Panc1 (cell line): Measurements from ENCODE around the gene RAB10. TPM values are rescaled to one million over a fixed set of nuclear protein-coding genes. Genes with fewer than 3 reads are reported as not detected.

Experiments used
- ATAC-seq: fragments of 200-7000 bp; cut with Tn5 transposase; 2 replicates; pipeline ENCODE4 v1.9.1; 2020; ENCODE audit warnings: mild to moderate bottlenecking, moderate library complexity
- BruUV-seq: library from RNA; stranded (reverse); fragments of 400-500 nt; replicated peaks from 2 replicates; lab custom pipeline; 2021; lab: Mats Ljungman, UMichigan
- CTCF ChIA-PET: fragments of 300-600 bp; sonication (Branson Sonifier 250); formaldehyde crosslinking; loops from one replicate; lab custom pipeline; 2022; ENCODE audit warnings: antibody characterized with exemption; lab: Charles Lee
- POLR2A ChIA-PET: fragments of 300-600 bp; sonication (Branson Sonifier 250); formaldehyde crosslinking; loops from one replicate; lab custom pipeline; 2022; ENCODE audit warnings: antibody characterized with exemption; lab: Charles Lee
- DNase-seq: peaks from one replicate; pipeline ENCODE4 v3.0.0-alpha.2; 2010; ENCODE audit warnings: low read depth, low spot score
- H3K27ac ChIP-seq: 2 replicates; pipeline ENCODE4 v1.5.1; 2011; ENCODE audit warnings: mild to moderate bottlenecking, low read length, inconsistent platforms
- H3K27me3 ChIP-seq: fragments of 200-500 bp; sonication (Bioruptor generic); 2 replicates; pipeline ENCODE4 v1.6.0; 2014; ENCODE audit warnings: low read length, inconsistent platforms; ENCODE audit not compliant: control insufficient read depth, insufficient read depth
- H3K36me3 ChIP-seq: fragments of 200-500 bp; sonication (Bioruptor generic); 2 replicates; pipeline ENCODE4 v1.5.1; 2014; ENCODE audit warnings: inconsistent platforms, mild to moderate bottlenecking, low read length, moderate library complexity; ENCODE audit not compliant: control insufficient read depth, insufficient read depth
- H3K4me1 ChIP-seq: 2 replicates; pipeline ENCODE4 v1.5.1; 2011; ENCODE audit warnings: inconsistent platforms, mild to moderate bottlenecking, low read length, moderate library complexity; ENCODE audit not compliant: control insufficient read depth, insufficient read depth
- H3K4me3 ChIP-seq, 2 experiments: 2 replicates each; pipeline ENCODE4 v1.5.1; 2011 to 2012; ENCODE audit warnings: low read depth in 2 of 2, low read length in 2 of 2, mild to moderate bottlenecking in 2 of 2, inconsistent platforms in 1 of 2, moderate library complexity in 1 of 2
- H3K9me3 ChIP-seq: fragments of 200-500 bp; sonication (Bioruptor generic); 2 replicates; pipeline ENCODE4 v1.5.1; 2014; ENCODE audit warnings: low read depth, mild to moderate bottlenecking, inconsistent platforms, low read length, moderate library complexity; ENCODE audit not compliant: control insufficient read depth, insufficient read depth
- TCF7L2 ChIP-seq: IDR thresholded peaks from 2 replicates; pipeline ENCODE4 v1.6.1; 2011; ENCODE audit warnings: mild to moderate bottlenecking, low read depth, low read length, inconsistent platforms
- in situ Hi-C: cut with HindIII; loops from 2 replicates; pipeline ENCODE4 v1.10.0; 2016; ENCODE audit warnings: low sequenced_read_pairs, low pct_unique_long_range_greater_than_20kb
- intact Hi-C: fragments of 100-400 bp; cut with micrococcal nuclease; formaldehyde crosslinking; loops from one replicate; pipeline ENCODE4 v1.10.0; 2022; ENCODE audit not compliant: unreplicated experiment
- total RNA-seq: library from RNA; stranded (reverse); gene quantifications from one replicate; pipeline ENCODE4 v1.2.1, GENCODE V29; 2021; ENCODE audit not compliant: unreplicated experiment
- TF ChIP-seq, protein P1 (sequence below), 2 experiments: IDR thresholded peaks; 2 replicates each; pipeline ENCODE4 v1.6.1; 2011 to 2012; ENCODE audit warnings: low read depth in 2 of 2, control low read depth in 1 of 2, low read length in 1 of 2, mild to moderate bottlenecking in 1 of 2, moderate library complexity in 1 of 2; ENCODE audit not compliant: insufficient read depth in 1 of 2
- TF ChIP-seq, protein P2 (sequence below): fragments of 450-650 bp; IDR thresholded peaks from 2 replicates; pipeline ENCODE4 v1.5.1; 2017; ENCODE audit warnings: mild to moderate bottlenecking

The RAB10 gene
- total RNA-seq, 1 experiment from 2014 or later: 208 TPM

DNA sequence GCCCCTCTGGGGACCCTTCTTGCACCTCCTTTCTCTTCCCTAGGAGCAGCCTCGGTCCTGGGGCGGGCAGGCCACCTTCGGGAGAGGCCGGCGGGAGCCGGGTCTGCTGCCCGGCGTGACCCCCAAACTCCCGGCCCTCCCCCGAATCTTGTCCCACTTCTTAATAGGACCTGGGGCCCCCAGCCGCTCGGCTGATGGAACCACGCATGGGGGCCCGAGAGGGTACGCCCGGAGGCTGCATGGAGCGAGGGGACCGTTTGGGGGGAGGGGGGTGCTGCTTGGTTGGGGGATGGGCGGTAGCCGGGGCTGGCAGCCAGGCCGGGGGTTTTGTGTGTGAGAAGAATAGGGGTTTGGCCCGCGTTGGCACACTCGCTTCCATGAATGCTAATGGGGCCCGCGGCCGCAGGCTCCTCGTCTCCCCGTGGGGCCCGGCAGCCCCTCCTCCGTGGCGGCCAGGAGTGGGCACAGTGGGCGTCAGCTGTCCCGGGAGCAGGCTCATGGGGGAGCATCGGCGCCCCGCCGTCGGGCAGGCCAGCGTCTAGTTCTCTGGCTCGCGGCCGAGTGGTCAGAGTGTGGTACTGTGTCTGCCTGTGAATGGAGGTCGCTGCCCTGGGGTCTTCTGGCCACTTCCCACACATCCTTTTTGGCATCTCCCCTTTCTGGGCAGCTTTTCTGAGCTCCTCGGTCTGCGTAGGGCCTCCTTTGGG is 140.0 kb downstream of the RAB10 start:
- peaks cover 6% of the 10 kb centered on the region for H3K4me1 ChIP-seq
- H3K27me3 ChIP-seq: no peaks in the 10 kb centered on the region
- ChIA-PET POLR2A (interaction anchor here (0.6 kb wide), 2 partner anchors 12 to 98 kb away, joined by 3 to 4 read pairs; no protein-coding TSS in a partner anchor), CTCF (no interaction called here)
- DNase-seq: no peak
- intact Hi-C loops: no loop called here
- H3K36me3 ChIP-seq: no peaks in the 10 kb centered on the region
- H3K4me3 ChIP-seq: peak overlapping the region in 1 of 2 experiments; percentile 54; a peak in 2 of 4 replicates
- no peak overlapping the region for H3K27ac ChIP-seq
- no peak for ATAC-seq
- no TSS peak for BruUV-seq
- in situ Hi-C loops: no loop called here
- TF ChIP-seq TCF7L2: no peak
- no peaks in the 10 kb centered on the region for H3K9me3 ChIP-seq

DNA sequence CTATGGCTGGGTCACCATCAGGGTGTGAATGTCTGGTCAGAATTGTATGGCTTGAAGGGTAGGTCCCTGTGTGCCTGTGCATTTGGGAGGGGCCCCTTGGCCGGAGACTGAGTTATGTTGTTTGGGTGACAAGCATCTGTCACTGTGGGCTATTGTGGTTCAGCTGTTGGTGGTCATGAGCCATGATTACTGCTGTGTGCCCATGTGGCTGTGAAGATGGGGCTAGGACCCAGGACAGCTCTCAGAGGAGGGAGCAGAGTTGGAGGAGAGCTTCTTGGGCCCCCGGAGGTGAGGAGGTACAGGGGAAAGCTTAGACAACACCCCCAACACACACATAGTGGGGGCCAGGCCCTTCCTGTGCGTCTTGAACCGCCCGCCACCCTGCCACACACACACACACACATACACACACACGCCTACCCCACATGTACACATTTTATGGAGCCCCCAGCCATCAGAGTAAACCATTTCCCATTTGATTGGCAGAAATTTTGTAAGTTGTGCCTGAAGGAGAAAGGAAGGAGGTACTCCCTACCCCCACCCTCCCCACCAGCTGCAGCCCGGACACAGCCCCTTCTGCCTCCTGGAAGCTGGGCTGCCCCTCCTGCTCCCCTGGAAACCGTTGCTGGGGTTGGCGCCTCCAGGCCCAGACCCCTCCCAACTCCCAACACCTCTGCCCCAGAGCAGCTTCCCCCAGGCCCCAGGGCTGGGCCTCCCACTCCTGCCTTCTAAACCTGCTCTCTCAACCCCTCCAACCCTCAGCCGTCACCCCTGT is 141.0 kb downstream of the RAB10 start:
- CTCF ChIA-PET: interaction anchor here (0.6 to 0.7 kb wide), 2 partner anchors 33 to 187 kb away, joined by 6 to 10 read pairs; no protein-coding TSS in a partner anchor
- TF ChIP-seq, protein P1, sequence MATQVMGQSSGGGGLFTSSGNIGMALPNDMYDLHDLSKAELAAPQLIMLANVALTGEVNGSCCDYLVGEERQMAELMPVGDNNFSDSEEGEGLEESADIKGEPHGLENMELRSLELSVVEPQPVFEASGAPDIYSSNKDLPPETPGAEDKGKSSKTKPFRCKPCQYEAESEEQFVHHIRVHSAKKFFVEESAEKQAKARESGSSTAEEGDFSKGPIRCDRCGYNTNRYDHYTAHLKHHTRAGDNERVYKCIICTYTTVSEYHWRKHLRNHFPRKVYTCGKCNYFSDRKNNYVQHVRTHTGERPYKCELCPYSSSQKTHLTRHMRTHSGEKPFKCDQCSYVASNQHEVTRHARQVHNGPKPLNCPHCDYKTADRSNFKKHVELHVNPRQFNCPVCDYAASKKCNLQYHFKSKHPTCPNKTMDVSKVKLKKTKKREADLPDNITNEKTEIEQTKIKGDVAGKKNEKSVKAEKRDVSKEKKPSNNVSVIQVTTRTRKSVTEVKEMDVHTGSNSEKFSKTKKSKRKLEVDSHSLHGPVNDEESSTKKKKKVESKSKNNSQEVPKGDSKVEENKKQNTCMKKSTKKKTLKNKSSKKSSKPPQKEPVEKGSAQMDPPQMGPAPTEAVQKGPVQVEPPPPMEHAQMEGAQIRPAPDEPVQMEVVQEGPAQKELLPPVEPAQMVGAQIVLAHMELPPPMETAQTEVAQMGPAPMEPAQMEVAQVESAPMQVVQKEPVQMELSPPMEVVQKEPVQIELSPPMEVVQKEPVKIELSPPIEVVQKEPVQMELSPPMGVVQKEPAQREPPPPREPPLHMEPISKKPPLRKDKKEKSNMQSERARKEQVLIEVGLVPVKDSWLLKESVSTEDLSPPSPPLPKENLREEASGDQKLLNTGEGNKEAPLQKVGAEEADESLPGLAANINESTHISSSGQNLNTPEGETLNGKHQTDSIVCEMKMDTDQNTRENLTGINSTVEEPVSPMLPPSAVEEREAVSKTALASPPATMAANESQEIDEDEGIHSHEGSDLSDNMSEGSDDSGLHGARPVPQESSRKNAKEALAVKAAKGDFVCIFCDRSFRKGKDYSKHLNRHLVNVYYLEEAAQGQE (IDR thresholded peaks at IDR 0.05; ENCODE audit: insufficient read depth in 1 of 2, low read depth in 2 of 2, low read length in 1 of 2): peak in 1 of 2 experiments; percentile 62; a peak in 1 of 4 replicates
- TF ChIP-seq, protein P2, sequence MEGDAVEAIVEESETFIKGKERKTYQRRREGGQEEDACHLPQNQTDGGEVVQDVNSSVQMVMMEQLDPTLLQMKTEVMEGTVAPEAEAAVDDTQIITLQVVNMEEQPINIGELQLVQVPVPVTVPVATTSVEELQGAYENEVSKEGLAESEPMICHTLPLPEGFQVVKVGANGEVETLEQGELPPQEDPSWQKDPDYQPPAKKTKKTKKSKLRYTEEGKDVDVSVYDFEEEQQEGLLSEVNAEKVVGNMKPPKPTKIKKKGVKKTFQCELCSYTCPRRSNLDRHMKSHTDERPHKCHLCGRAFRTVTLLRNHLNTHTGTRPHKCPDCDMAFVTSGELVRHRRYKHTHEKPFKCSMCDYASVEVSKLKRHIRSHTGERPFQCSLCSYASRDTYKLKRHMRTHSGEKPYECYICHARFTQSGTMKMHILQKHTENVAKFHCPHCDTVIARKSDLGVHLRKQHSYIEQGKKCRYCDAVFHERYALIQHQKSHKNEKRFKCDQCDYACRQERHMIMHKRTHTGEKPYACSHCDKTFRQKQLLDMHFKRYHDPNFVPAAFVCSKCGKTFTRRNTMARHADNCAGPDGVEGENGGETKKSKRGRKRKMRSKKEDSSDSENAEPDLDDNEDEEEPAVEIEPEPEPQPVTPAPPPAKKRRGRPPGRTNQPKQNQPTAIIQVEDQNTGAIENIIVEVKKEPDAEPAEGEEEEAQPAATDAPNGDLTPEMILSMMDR: no peak
- intact Hi-C loops (no loop called here), in situ Hi-C loops (no loop called here)
- Histone ChIP-seq H3K9me3 (no peaks in the 10 kb centered on the region), H3K27me3 (no peaks in the 10 kb centered on the region), H3K36me3 (no peaks in the 10 kb centered on the region), H3K27ac (no peak overlapping the region), H3K4me1 (peaks cover 11% of the 10 kb centered on the region), H3K4me3 (no peak overlapping the region)
- no peak for DNase-seq
- no peak for ATAC-seq
- BruUV-seq: no TSS peak
- POLR2A ChIA-PET: interaction anchor here (0.6 kb wide), 1 partner anchor 11 kb away, joined by 3 read pairs; no protein-coding TSS in a partner anchor
